Measurements from ENCODE around the gene CNKSR3. TPM values are rescaled to one million over a fixed set of nuclear protein-coding genes. Genes with fewer than 3 reads are reported as not detected.

CNKSR3 gene
- total RNA-seq, 1 donor from 2014 or later = 8.8 TPM

- H3K27ac ChIP-seq = no peak overlapping the region
- no peaks in the 10 kb centered on the region for H3K4me1 ChIP-seq
- H3K4me2 ChIP-seq = no peak overlapping the region
- Mint-ChIP-seq H3K27ac (no peak overlapping the region), H3K4me3 (no peak overlapping the region), H3K4me1 (no peaks in the 10 kb centered on the region), H3K36me3 (no peaks in the 10 kb centered on the region), H3K27me3 (ENCODE audit: insufficient read depth, low read depth) (peaks cover 6% of the 10 kb centered on the region), H3K9me3 (peaks cover 2% of the 10 kb centered on the region)
- peak; percentile 42 for DNase-seq (ENCODE audit: low spot score)
- H3K9ac ChIP-seq = no peak overlapping the region
- TF ChIP-seq, protein P1, sequence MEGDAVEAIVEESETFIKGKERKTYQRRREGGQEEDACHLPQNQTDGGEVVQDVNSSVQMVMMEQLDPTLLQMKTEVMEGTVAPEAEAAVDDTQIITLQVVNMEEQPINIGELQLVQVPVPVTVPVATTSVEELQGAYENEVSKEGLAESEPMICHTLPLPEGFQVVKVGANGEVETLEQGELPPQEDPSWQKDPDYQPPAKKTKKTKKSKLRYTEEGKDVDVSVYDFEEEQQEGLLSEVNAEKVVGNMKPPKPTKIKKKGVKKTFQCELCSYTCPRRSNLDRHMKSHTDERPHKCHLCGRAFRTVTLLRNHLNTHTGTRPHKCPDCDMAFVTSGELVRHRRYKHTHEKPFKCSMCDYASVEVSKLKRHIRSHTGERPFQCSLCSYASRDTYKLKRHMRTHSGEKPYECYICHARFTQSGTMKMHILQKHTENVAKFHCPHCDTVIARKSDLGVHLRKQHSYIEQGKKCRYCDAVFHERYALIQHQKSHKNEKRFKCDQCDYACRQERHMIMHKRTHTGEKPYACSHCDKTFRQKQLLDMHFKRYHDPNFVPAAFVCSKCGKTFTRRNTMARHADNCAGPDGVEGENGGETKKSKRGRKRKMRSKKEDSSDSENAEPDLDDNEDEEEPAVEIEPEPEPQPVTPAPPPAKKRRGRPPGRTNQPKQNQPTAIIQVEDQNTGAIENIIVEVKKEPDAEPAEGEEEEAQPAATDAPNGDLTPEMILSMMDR (IDR thresholded peaks at IDR 0.05) = peak; percentile 55
- no peak for TF ChIP-seq EZH2phosphoT487 (IDR thresholded peaks at IDR 0.05)
- no peaks in the 10 kb centered on the region for H3K27me3 ChIP-seq
- no peaks in the 10 kb centered on the region for H3K79me2 ChIP-seq (ENCODE audit: low read depth)
- no peak overlapping the region for H3K4me3 ChIP-seq
- no peaks in the 10 kb centered on the region for H3K9me3 ChIP-seq (ENCODE audit: low read depth)
- no peaks in the 10 kb centered on the region for H3F3A ChIP-seq (ENCODE audit: low read depth)
- H2AFZ ChIP-seq (replicated peaks) = no peak overlapping the region
- H3K36me3 ChIP-seq = no peaks in the 10 kb centered on the region
- H4K20me1 ChIP-seq (ENCODE audit: low read depth) = no peaks in the 10 kb centered on the region
Observed at GRCh38 chr6:154370545-154370944, 139.9 kb downstream of the CNKSR3 start.

GRCh38 chr6:154367839-154368695, 142.4 kb downstream of the CNKSR3 start:
- no peak overlapping the region for H3K4me3 ChIP-seq
- no peaks in the 10 kb centered on the region for H3K9me3 ChIP-seq (ENCODE audit: low read depth)
- no peaks in the 10 kb centered on the region for H3K27me3 ChIP-seq
- TF ChIP-seq EZH2phosphoT487 (IDR thresholded peaks at IDR 0.05) (no peak), EZH2 (IDR thresholded peaks at IDR 0.05) (no peak)
- TF ChIP-seq, protein P1 (IDR thresholded peaks at IDR 0.05) = no peak
- peaks cover 9% of the 10 kb centered on the region for H3K27me3 Mint-ChIP-seq (ENCODE audit: insufficient read depth, low read depth)
- no peak overlapping the region for H3K27ac ChIP-seq
- H3K36me3 ChIP-seq = no peaks in the 10 kb centered on the region
- H3K4me1 Mint-ChIP-seq = no peaks in the 10 kb centered on the region
- peaks cover 2% of the 10 kb centered on the region for H3K9me3 Mint-ChIP-seq
- no peak overlapping the region for H3K4me3 Mint-ChIP-seq
- no peak overlapping the region for H3K27ac Mint-ChIP-seq
- H3K4me2 ChIP-seq = no peak overlapping the region
- no peaks in the 10 kb centered on the region for H3K4me1 ChIP-seq
- DNase-seq (ENCODE audit: low spot score) = no peak
- no peak overlapping the region for H3K9ac ChIP-seq
- H3F3A ChIP-seq (ENCODE audit: low read depth) = no peaks in the 10 kb centered on the region
- H2AFZ ChIP-seq (replicated peaks) = no peak overlapping the region
- no peaks in the 10 kb centered on the region for H3K36me3 Mint-ChIP-seq
- no peaks in the 10 kb centered on the region for H3K79me2 ChIP-seq (ENCODE audit: low read depth)
- no peaks in the 10 kb centered on the region for H4K20me1 ChIP-seq (ENCODE audit: low read depth)

GRCh38 chr6:154367336-154367735, 143.1 kb downstream of the CNKSR3 start:
- H3K4me2 ChIP-seq = no peak overlapping the region
- Mint-ChIP-seq H3K4me1 (no peaks in the 10 kb centered on the region), H3K4me3 (no peak overlapping the region), H3K27ac (no peak overlapping the region), H3K36me3 (no peaks in the 10 kb centered on the region), H3K27me3 (ENCODE audit: insufficient read depth, low read depth) (peaks cover 9% of the 10 kb centered on the region), H3K9me3 (peaks cover 2% of the 10 kb centered on the region)
- H3K4me3 ChIP-seq = no peak overlapping the region
- H3K36me3 ChIP-seq = no peaks in the 10 kb centered on the region
- H2AFZ ChIP-seq (replicated peaks) = no peak overlapping the region
- H3K27me3 ChIP-seq = no peaks in the 10 kb centered on the region
- no peaks in the 10 kb centered on the region for H3K9me3 ChIP-seq (ENCODE audit: low read depth)
- no peaks in the 10 kb centered on the region for H4K20me1 ChIP-seq (ENCODE audit: low read depth)
- no peaks in the 10 kb centered on the region for H3K4me1 ChIP-seq
- no peaks in the 10 kb centered on the region for H3K79me2 ChIP-seq (ENCODE audit: low read depth)
- TF ChIP-seq EZH2phosphoT487 (IDR thresholded peaks at IDR 0.05) = no peak
- TF ChIP-seq, protein P1 (IDR thresholded peaks at IDR 0.05) = no peak
- TF ChIP-seq EZH2 (IDR thresholded peaks at IDR 0.05) = no peak
- H3K27ac ChIP-seq = no peak overlapping the region
- no peaks in the 10 kb centered on the region for H3F3A ChIP-seq (ENCODE audit: low read depth)
- no peak for DNase-seq (ENCODE audit: low spot score)
- no peak overlapping the region for H3K9ac ChIP-seq
